GM23338 (cell line): ENCODE measurements around the gene BCL2L2. TPM values are rescaled to one million over a fixed set of nuclear protein-coding genes. Genes with fewer than 3 reads are reported as not detected.

Experiments
- ATAC-seq: fragments of 200-7000 bp; cut with Tn5 transposase; 3 replicates; pipeline ENCODE4 v1.9.1; 2020
- DNase-seq: peaks from one replicate; pipeline ENCODE4 v3.0.0-alpha.2; 2015; ENCODE audit warnings: low spot score
- H2AFZ ChIP-seq: fragments of 200-600 bp; sonication (generic); 2 replicates; pipeline ENCODE4 v1.8.0; 2016; ENCODE audit warnings: antibody characterized with exemption, mild to moderate bottlenecking, moderate library complexity
- H3F3A ChIP-seq: fragments of 200-600 bp; sonication (generic); replicated peaks from 2 replicates; pipeline ENCODE4 v1.8.0; 2017; ENCODE audit warnings: antibody characterized with exemption, mixed run types, low read depth
- H3K27ac ChIP-seq: fragments of 200-600 bp; sonication (generic); 2 replicates; pipeline ENCODE4 v1.6.1; 2016; ENCODE audit warnings: low read depth
- H3K27me3 ChIP-seq: fragments of 200-600 bp; sonication (generic); 2 replicates; pipeline ENCODE4 v1.8.0; 2016; ENCODE audit warnings: mild to moderate bottlenecking, mixed run types, moderate library complexity; ENCODE audit not compliant: insufficient read depth
- H3K36me3 ChIP-seq: fragments of 200-600 bp; sonication (generic); 2 replicates; pipeline ENCODE4 v1.8.0; 2016; ENCODE audit warnings: mild to moderate bottlenecking; ENCODE audit not compliant: insufficient read depth
- H3K4me1 ChIP-seq: fragments of 200-600 bp; sonication (generic); 2 replicates; pipeline ENCODE4 v1.8.0; 2016; ENCODE audit warnings: mild to moderate bottlenecking, moderate library complexity; ENCODE audit not compliant: insufficient read depth
- H3K4me2 ChIP-seq: fragments of 200-600 bp; sonication (generic); 2 replicates; pipeline ENCODE4 v1.7.1; 2017; ENCODE audit warnings: mixed run types
- H3K4me3 ChIP-seq: fragments of 200-600 bp; sonication (generic); 2 replicates; pipeline ENCODE4 v1.6.1; 2016; ENCODE audit warnings: mixed run types
- H3K79me2 ChIP-seq: fragments of 200-600 bp; sonication (generic); replicated peaks from 2 replicates; pipeline ENCODE4 v1.8.0; 2017; ENCODE audit warnings: mild to moderate bottlenecking; ENCODE audit not compliant: insufficient read depth
- H3K9me2 ChIP-seq: fragments of 200-600 bp; sonication (generic); 2 replicates; pipeline ENCODE4 v1.8.0; 2017; ENCODE audit not compliant: insufficient read depth
- H4K20me1 ChIP-seq: fragments of 200-600 bp; sonication (generic); replicated peaks from 2 replicates; pipeline ENCODE4 v1.8.0; 2017; ENCODE audit warnings: mild to moderate bottlenecking; ENCODE audit not compliant: insufficient read depth
- H3K27ac Mint-ChIP-seq: 2 replicates; pipeline ENCODE4 v1.8.0; 2020; ENCODE audit warnings: inconsistent platforms, mild to moderate bottlenecking, moderate library complexity, mixed read lengths
- H3K27me3 Mint-ChIP-seq: 3 replicates; pipeline ENCODE4 v1.8.0; 2022; ENCODE audit warnings: low read depth, mild to moderate bottlenecking, moderate library complexity, mixed read lengths, inconsistent platforms; ENCODE audit not compliant: insufficient read depth, poor library complexity
- H3K36me3 Mint-ChIP-seq: 3 replicates; pipeline ENCODE4 v1.8.0; 2021; ENCODE audit warnings: low read depth, mild to moderate bottlenecking, inconsistent platforms, moderate library complexity, mixed read lengths
- H3K4me1 Mint-ChIP-seq: 3 replicates; pipeline ENCODE4 v1.8.0; 2020; ENCODE audit warnings: mild to moderate bottlenecking, inconsistent platforms, mixed read lengths
- H3K4me3 Mint-ChIP-seq: 3 replicates; pipeline ENCODE4 v1.8.0; 2021; ENCODE audit warnings: moderate library complexity, mild to moderate bottlenecking, inconsistent platforms, mixed read lengths
- H3K9me3 Mint-ChIP-seq: 3 replicates; pipeline ENCODE4 v1.8.0; 2020; ENCODE audit warnings: moderate library complexity, mild to moderate bottlenecking, inconsistent platforms, mixed read lengths
- CREB1 ChIP-seq: fragments of 250-450 bp; sonication (Bioruptor Pico); IDR thresholded peaks from 2 replicates; pipeline ENCODE4 v1.5.0; 2020; ENCODE audit warnings: low read depth, mild to moderate bottlenecking, moderate library complexity
- CTCF ChIP-seq, 2 experiments: fragments of 200-600 bp in 1 of 2; sonication (generic) in 1 of 2; conservative IDR thresholded peaks; 2 replicates each; pipeline versions ENCODE4 v1.5.1 to v1.6.1; 2016 to 2017; ENCODE audit warnings: antibody characterized with exemption in 2 of 2, low read depth in 2 of 2, mild to moderate bottlenecking in 2 of 2, moderate library complexity in 1 of 2
- ETS1 ChIP-seq: IDR thresholded peaks from 2 replicates; pipeline ENCODE4 v1.6.1; 2016; ENCODE audit warnings: antibody characterized with exemption
- EZH2 ChIP-seq: fragments of 200-600 bp; sonication (generic); IDR thresholded peaks from one replicate; pipeline ENCODE4 v1.8.0; 2017; ENCODE audit warnings: antibody characterized with exemption, mild to moderate bottlenecking, low read depth; ENCODE audit not compliant: unreplicated experiment
- EZH2phosphoT487 ChIP-seq: fragments of 200-600 bp; sonication (generic); IDR thresholded peaks from one replicate; pipeline ENCODE4 v1.8.1; 2018; ENCODE audit warnings: antibody characterized with exemption; ENCODE audit not compliant: unreplicated experiment
- JUNB ChIP-seq: IDR thresholded peaks from one replicate; pipeline ENCODE4 v1.6.1; 2016; ENCODE audit warnings: antibody characterized with exemption; ENCODE audit not compliant: unreplicated experiment
- NANOG ChIP-seq: IDR thresholded peaks from 2 replicates; pipeline ENCODE4 v1.6.1; 2016; ENCODE audit warnings: antibody characterized with exemption, borderline replicate concordance
- POLR2AphosphoS5 ChIP-seq: IDR thresholded peaks from 2 replicates; pipeline ENCODE4 v1.6.1; 2016; ENCODE audit warnings: antibody characterized with exemption, low read depth
- REST ChIP-seq: IDR thresholded peaks from one replicate; pipeline ENCODE4 v1.6.1; 2018; ENCODE audit warnings: antibody characterized with exemption; ENCODE audit not compliant: unreplicated experiment
- STAT1 ChIP-seq: IDR thresholded peaks from one replicate; pipeline ENCODE4 v1.6.1; 2016; ENCODE audit warnings: antibody characterized with exemption; ENCODE audit not compliant: unreplicated experiment
- ZNF114 ChIP-seq: fragments of 250-450 bp; sonication (Bioruptor Pico); IDR thresholded peaks from 2 replicates; pipeline ENCODE4 v1.5.0; 2020; ENCODE audit warnings: mild to moderate bottlenecking, moderate library complexity
- ZNF331 ChIP-seq: fragments of 250-450 bp; sonication (Bioruptor Pico); IDR thresholded peaks from 2 replicates; pipeline ENCODE4 v1.5.0; 2020; ENCODE audit warnings: low read depth, mild to moderate bottlenecking, moderate library complexity
- ZNF462 ChIP-seq: fragments of 250-450 bp; sonication (Bioruptor Pico); IDR thresholded peaks from 2 replicates; pipeline ENCODE4 v1.5.0; 2020; ENCODE audit warnings: mild to moderate bottlenecking, moderate library complexity
- polyA plus RNA-seq: library from polyadenylated mRNA; unstranded; fragments of >200 nt; fragmentation: Nextera tagmentation; extraction: Ambion mirVana; gene quantifications from 2 replicates; pipeline ENCODE4 v1.2.1, GENCODE V29; 2016
- total RNA-seq: library from RNA; depleted of rRNA; stranded (reverse); fragments of >200 nt; shearing (Covaris generic); gene quantifications from 2 replicates; pipeline ENCODE4 v1.2.3, GENCODE V29; 2014

The BCL2L2 gene
- total and polyA plus RNA-seq, 2 experiments from 2014 or later: 3.5 to 12.3 TPM

- H4K20me1 ChIP-seq: peaks cover 9% of the 10 kb centered on the region; the same call in 1 of the 2 replicates
- no peak overlapping the region; the same call in 1 of the 2 replicates for H3K27ac Mint-ChIP-seq
- no peaks in the 10 kb centered on the region for H3K9me3 Mint-ChIP-seq
- H3K27me3 Mint-ChIP-seq: peaks cover 11% of the 10 kb centered on the region
- H3K4me3 Mint-ChIP-seq: no peak overlapping the region
- peaks cover 43% of the 10 kb centered on the region for H3F3A ChIP-seq
- H3K27me3 ChIP-seq: no peaks in the 10 kb centered on the region
- no peak overlapping the region for H3K27ac ChIP-seq
- no peak overlapping the region for H3K4me3 ChIP-seq
- no peak for DNase-seq
- no peak overlapping the region for H2AFZ ChIP-seq
- TF ChIP-seq NANOG: no peak
- no peak for TF ChIP-seq ETS1
- TF ChIP-seq ZNF462 (CRISPR knock-in tag): no peak
- TF ChIP-seq CREB1 (CRISPR knock-in tag): no peak
- TF ChIP-seq JUNB: no peak
- TF ChIP-seq POLR2AphosphoS5: no peak
- TF ChIP-seq CTCF (conservative IDR thresholded peaks at IDR 0.05; ENCODE audit: low read depth in 2 of 2): no peak
- no peak for TF ChIP-seq REST
- no peak for TF ChIP-seq EZH2
- no peak for TF ChIP-seq ZNF114 (CRISPR knock-in tag)
- no peak for TF ChIP-seq EZH2phosphoT487
- TF ChIP-seq ZNF331 (CRISPR knock-in tag): no peak
- TF ChIP-seq STAT1: no peak
- H3K4me1 Mint-ChIP-seq: peaks cover 26% of the 10 kb centered on the region
- peaks cover 7% of the 10 kb centered on the region; the same call in 1 of the 2 replicates for H3K9me2 ChIP-seq
- ATAC-seq: no peak
- H3K79me2 ChIP-seq: peaks cover 21% of the 10 kb centered on the region
- peaks cover 45% of the 10 kb centered on the region for H3K36me3 Mint-ChIP-seq
- no peak overlapping the region for H3K4me2 ChIP-seq
- peaks cover 28% of the 10 kb centered on the region for H3K36me3 ChIP-seq
- peaks cover 10% of the 10 kb centered on the region for H3K4me1 ChIP-seq
These were observed 17.3 kb downstream of the BCL2L2 start for GRCh38 chr14:23323838-23324454.
